ENCODE results near the gene CLTA. TPM values are rescaled to one million over a fixed set of nuclear protein-coding genes. Genes with fewer than 3 reads are reported as not detected.

Gene CLTA
- total RNA-seq, 2 experiments from 2014 or later: 150 to 171 TPM

DNA sequence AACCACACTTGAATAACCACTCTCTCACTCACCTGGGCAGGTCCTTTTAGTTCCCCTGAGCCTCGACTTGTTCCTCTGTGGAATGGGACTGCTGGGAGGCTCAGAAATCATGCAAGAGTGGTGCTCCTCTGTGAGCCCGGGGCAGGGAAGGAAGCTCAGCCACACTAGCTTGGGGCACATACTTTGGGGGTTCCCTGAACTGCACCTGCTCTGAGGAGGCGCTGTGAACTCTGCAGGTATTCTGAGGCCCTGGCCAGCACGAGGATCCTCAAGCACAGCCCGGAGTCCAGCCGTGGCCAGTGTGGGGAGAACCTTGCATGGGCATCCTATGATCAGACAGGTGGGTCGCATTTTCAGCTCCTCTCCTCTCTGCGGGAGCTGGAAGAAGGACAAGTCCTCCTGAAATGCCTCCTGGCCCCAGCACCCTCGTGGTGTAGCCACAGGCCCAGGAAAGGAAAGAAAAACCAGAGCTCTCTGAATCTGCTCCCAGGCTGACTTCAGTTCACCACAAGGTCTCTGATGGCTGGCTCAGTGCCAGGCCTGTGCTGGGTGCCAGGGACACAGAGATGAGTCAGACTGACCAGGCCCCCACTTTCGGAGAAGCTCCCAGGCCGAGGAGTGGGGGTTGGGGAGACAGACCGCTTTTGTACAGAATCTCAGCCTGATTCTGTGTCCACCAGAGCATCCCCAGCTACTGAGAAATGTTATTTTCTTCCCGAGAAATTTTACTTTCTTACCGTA lies 42.2 kb upstream of the CLTA start:
- no peaks in the 10 kb centered on the region for H3K79me2 ChIP-seq (ENCODE audit: insufficient read depth, low read depth, low read length)
- peaks cover 12% of the 10 kb centered on the region; the same call in 1 of the 2 replicates for H3K9me3 ChIP-seq (ENCODE audit: low read length)
- H2AFZ ChIP-seq (ENCODE audit: low read length): no peak overlapping the region
- no peak overlapping the region for H3K4me2 ChIP-seq (ENCODE audit: low read length)
- H3K27ac ChIP-seq (ENCODE audit: low read depth, low read length, poor library complexity, severe bottlenecking): no peak overlapping the region
- intact Hi-C loops (cut with micrococcal nuclease; ENCODE audit: unreplicated experiment): no loop called here
- no peak for DNase-seq (ENCODE audit: low spot score)
- no TSS peak for BruUV-seq (replicated peaks)
- no peaks in the 10 kb centered on the region for H4K20me1 ChIP-seq (ENCODE audit: insufficient read depth, low read length)
- no peak overlapping the region for H3K4me3 ChIP-seq (ENCODE audit: low read depth, low read length, poor library complexity, severe bottlenecking)
- no peaks in the 10 kb centered on the region for H3K36me3 ChIP-seq (ENCODE audit: insufficient read depth, low read length)
- ChIA-PET POLR2A (interaction anchor here (1.1 to 1.3 kb wide), 3 partner anchors 15 to 42 kb away, joined by 3 to 4 read pairs (median 3); partner anchors contain the start of gene CLTA), CTCF (ENCODE audit: unreplicated experiment) (no interaction called here)
- peaks cover 37% of the 10 kb centered on the region for H3K4me1 ChIP-seq (ENCODE audit: insufficient read depth, low read length, poor library complexity, severe bottlenecking)
- TF ChIP-seq, protein P1, sequence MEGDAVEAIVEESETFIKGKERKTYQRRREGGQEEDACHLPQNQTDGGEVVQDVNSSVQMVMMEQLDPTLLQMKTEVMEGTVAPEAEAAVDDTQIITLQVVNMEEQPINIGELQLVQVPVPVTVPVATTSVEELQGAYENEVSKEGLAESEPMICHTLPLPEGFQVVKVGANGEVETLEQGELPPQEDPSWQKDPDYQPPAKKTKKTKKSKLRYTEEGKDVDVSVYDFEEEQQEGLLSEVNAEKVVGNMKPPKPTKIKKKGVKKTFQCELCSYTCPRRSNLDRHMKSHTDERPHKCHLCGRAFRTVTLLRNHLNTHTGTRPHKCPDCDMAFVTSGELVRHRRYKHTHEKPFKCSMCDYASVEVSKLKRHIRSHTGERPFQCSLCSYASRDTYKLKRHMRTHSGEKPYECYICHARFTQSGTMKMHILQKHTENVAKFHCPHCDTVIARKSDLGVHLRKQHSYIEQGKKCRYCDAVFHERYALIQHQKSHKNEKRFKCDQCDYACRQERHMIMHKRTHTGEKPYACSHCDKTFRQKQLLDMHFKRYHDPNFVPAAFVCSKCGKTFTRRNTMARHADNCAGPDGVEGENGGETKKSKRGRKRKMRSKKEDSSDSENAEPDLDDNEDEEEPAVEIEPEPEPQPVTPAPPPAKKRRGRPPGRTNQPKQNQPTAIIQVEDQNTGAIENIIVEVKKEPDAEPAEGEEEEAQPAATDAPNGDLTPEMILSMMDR (conservative IDR thresholded peaks at IDR 0.05; ENCODE audit: low read length): no peak
- no peaks in the 10 kb centered on the region for H3K9me2 ChIP-seq (ENCODE audit: insufficient read depth, low read length)

DNA sequence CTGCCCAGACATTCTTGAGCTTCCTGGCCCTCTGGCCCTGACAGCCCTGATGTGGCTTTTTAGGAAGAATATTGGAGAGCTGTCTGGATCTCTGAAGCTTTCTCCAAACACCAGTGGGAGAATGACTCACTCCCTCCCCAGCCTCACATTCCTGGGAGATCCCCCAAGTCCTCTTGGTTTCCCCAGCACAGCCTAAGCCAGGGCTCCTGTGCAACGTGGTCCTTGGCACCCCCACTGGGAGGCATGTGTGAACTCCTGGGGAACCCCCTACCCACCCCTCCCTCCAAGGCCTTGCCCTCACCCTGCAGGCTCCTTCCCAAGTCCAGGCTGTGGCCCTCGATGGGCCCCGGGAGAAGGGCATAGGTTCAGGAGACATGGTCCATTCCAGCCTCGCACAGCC lies 41.5 kb upstream of the CLTA start:
- no peak overlapping the region for H2AFZ ChIP-seq (ENCODE audit: low read length)
- no peaks in the 10 kb centered on the region for H3K36me3 ChIP-seq (ENCODE audit: insufficient read depth, low read length)
- TF ChIP-seq, protein P1 (conservative IDR thresholded peaks at IDR 0.05; ENCODE audit: low read length): no peak
- TF ChIP-seq EZH2phosphoT487 (IDR thresholded peaks at IDR 0.05; ENCODE audit: borderline replicate concordance, low read depth, low read length): no peak
- CTCF ChIA-PET (ENCODE audit: unreplicated experiment): no interaction called here
- BruUV-seq (replicated peaks): no TSS peak
- intact Hi-C loops (cut with micrococcal nuclease; ENCODE audit: unreplicated experiment): no loop called here
- H3K27ac ChIP-seq (ENCODE audit: low read depth, low read length, poor library complexity, severe bottlenecking): no peak overlapping the region
- no peaks in the 10 kb centered on the region for H3K9me2 ChIP-seq (ENCODE audit: insufficient read depth, low read length)
- POLR2A ChIA-PET: interaction anchor here (1.1 to 1.3 kb wide), 2 partner anchors 15 to 25 kb away, joined by 3 to 4 read pairs; no protein-coding TSS in a partner anchor
- H3K4me3 ChIP-seq (ENCODE audit: low read depth, low read length, poor library complexity, severe bottlenecking): no peak overlapping the region
- no peak for DNase-seq (ENCODE audit: low spot score)
- H3K4me1 ChIP-seq (ENCODE audit: insufficient read depth, low read length, poor library complexity, severe bottlenecking): peaks cover 44% of the 10 kb centered on the region
- H3K9me3 ChIP-seq (ENCODE audit: low read length): peaks cover 12% of the 10 kb centered on the region; the same call in 1 of the 2 replicates
- no peak overlapping the region for H3K4me2 ChIP-seq (ENCODE audit: low read length)
- H4K20me1 ChIP-seq (ENCODE audit: insufficient read depth, low read length): no peaks in the 10 kb centered on the region
- no peaks in the 10 kb centered on the region for H3K79me2 ChIP-seq (ENCODE audit: insufficient read depth, low read depth, low read length)
